H9 (cell line): ENCODE results near the gene TMCC3. TPM values are rescaled to one million over a fixed set of nuclear protein-coding genes. Genes with fewer than 3 reads are reported as not detected.

Experiments used
- DNase-seq: peaks from one replicate; pipeline ENCODE4 v3.0.0-alpha.2; 2017
- H2AFZ ChIP-seq: one replicate; pipeline ENCODE4 v1.6.1; 2013; ENCODE audit warnings: mild to moderate bottlenecking, low read length, control low read depth, moderate library complexity
- H2AK5ac ChIP-seq: 2 replicates; pipeline ENCODE4 v1.6.1; 2013; ENCODE audit warnings: low read length, control low read depth, mixed read lengths; ENCODE audit not compliant: insufficient read length
- H2BK120ac ChIP-seq: one replicate; pipeline ENCODE4 v1.6.1; 2013; ENCODE audit warnings: low read depth, mild to moderate bottlenecking, low read length, control low read depth, inconsistent platforms; ENCODE audit not compliant: poor library complexity, severe bottlenecking
- H2BK12ac ChIP-seq: 2 replicates; pipeline ENCODE4 v1.6.1; 2013; ENCODE audit warnings: low read length, control low read depth, mixed read lengths, low read depth; ENCODE audit not compliant: insufficient read length
- H2BK15ac ChIP-seq: 2 replicates; pipeline ENCODE4 v1.6.1; 2013; ENCODE audit warnings: low read depth, low read length, control low read depth
- H2BK20ac ChIP-seq: one replicate; pipeline ENCODE4 v1.6.1; 2013; ENCODE audit warnings: low read depth, mild to moderate bottlenecking, low read length, control low read depth, inconsistent platforms; ENCODE audit not compliant: poor library complexity, severe bottlenecking
- H2BK5ac ChIP-seq: 2 replicates; pipeline ENCODE4 v1.6.1; 2013; ENCODE audit warnings: low read length, control low read depth, mixed read lengths; ENCODE audit not compliant: insufficient read length
- H3K14ac ChIP-seq: 2 replicates; pipeline ENCODE4 v1.6.1; 2013; ENCODE audit warnings: low read length, control low read depth; ENCODE audit not compliant: insufficient read depth
- H3K18ac ChIP-seq: 2 replicates; pipeline ENCODE4 v1.6.1; 2013; ENCODE audit warnings: low read depth, mild to moderate bottlenecking, mixed read lengths, low read length, control low read depth; ENCODE audit not compliant: insufficient read length
- H3K23ac ChIP-seq: 2 replicates; pipeline ENCODE4 v1.6.1; 2013; ENCODE audit warnings: low read length, control low read depth, mixed read lengths, low read depth; ENCODE audit not compliant: insufficient read length
- H3K23me2 ChIP-seq: 2 replicates; pipeline ENCODE4 v1.6.1; 2013; ENCODE audit warnings: low read depth, mild to moderate bottlenecking, mixed read lengths, low read length, control low read depth; ENCODE audit not compliant: insufficient read length, poor library complexity, severe bottlenecking
- H3K27ac ChIP-seq: 2 replicates; pipeline ENCODE4 v1.5.1; 2013; ENCODE audit warnings: low read length, control low read depth, mixed read lengths, low read depth; ENCODE audit not compliant: insufficient read length
- H3K27me3 ChIP-seq: 2 replicates; pipeline ENCODE4 v1.6.1; 2013; ENCODE audit warnings: low read length, control low read depth, inconsistent platforms; ENCODE audit not compliant: insufficient read depth
- H3K4ac ChIP-seq: 2 replicates; pipeline ENCODE4 v1.6.1; 2013; ENCODE audit warnings: low read depth, mild to moderate bottlenecking, control low read depth, inconsistent platforms, low read length, moderate library complexity
- H3K4me1 ChIP-seq: 2 replicates; pipeline ENCODE4 v1.6.1; 2013; ENCODE audit warnings: low read length, control low read depth, inconsistent platforms; ENCODE audit not compliant: insufficient read depth
- H3K4me2 ChIP-seq: 2 replicates; pipeline ENCODE4 v1.6.1; 2013; ENCODE audit warnings: low read length, control low read depth, mixed read lengths; ENCODE audit not compliant: insufficient read length, insufficient read depth
- H3K56ac ChIP-seq: 2 replicates; pipeline ENCODE4 v1.6.1; 2013; ENCODE audit warnings: low read depth, mild to moderate bottlenecking, mixed read lengths, low read length, control low read depth; ENCODE audit not compliant: insufficient read length
- H3K79me1 ChIP-seq: 2 replicates; pipeline ENCODE4 v1.6.1; 2013; ENCODE audit warnings: low read depth, mild to moderate bottlenecking, moderate library complexity, low read length, control low read depth, inconsistent platforms; ENCODE audit not compliant: insufficient read depth, poor library complexity, severe bottlenecking
- H3K79me2 ChIP-seq: 2 replicates; pipeline ENCODE4 v1.6.1; 2013; ENCODE audit warnings: low read length, control low read depth, inconsistent platforms; ENCODE audit not compliant: insufficient read depth
- H3K9ac ChIP-seq: 2 replicates; pipeline ENCODE4 v1.6.1; 2013; ENCODE audit warnings: low read length, control low read depth, mixed read lengths; ENCODE audit not compliant: insufficient read length; ENCODE audit errors: extremely low read depth
- H3K9me3 ChIP-seq: one replicate; pipeline ENCODE4 v1.6.1; 2013; ENCODE audit warnings: low read depth, low read length, inconsistent platforms; ENCODE audit not compliant: control insufficient read depth
- H3T11ph ChIP-seq: one replicate; pipeline ENCODE4 v1.6.1; 2013; ENCODE audit warnings: mild to moderate bottlenecking, low read length, control low read depth, inconsistent platforms
- H4K20me1 ChIP-seq: one replicate; pipeline ENCODE4 v1.6.1; 2013; ENCODE audit not compliant: control insufficient read depth, insufficient read length, insufficient read depth
- H4K5ac ChIP-seq: 2 replicates; pipeline ENCODE4 v1.6.1; 2013; ENCODE audit warnings: low read depth, mild to moderate bottlenecking, mixed read lengths, low read length, control low read depth; ENCODE audit not compliant: insufficient read length
- H4K8ac ChIP-seq: replicated peaks from 2 replicates; pipeline ENCODE4 v1.6.1; 2013; ENCODE audit warnings: low read length, control low read depth, mixed read lengths, low read depth; ENCODE audit not compliant: insufficient read length
- H4K91ac ChIP-seq: 2 replicates; pipeline ENCODE4 v1.6.1; 2013; ENCODE audit warnings: low read depth, mild to moderate bottlenecking, moderate library complexity, mixed read lengths, low read length, control low read depth; ENCODE audit not compliant: insufficient read length
- H3K27ac Mint-ChIP-seq, 3 experiments: 2 replicates in 2 of 3; 3 replicates in 1 of 3; pipeline ENCODE4 v1.8.0; 2020 to 2021; ENCODE audit warnings: mixed read lengths in 3 of 3, mild to moderate bottlenecking in 1 of 3, moderate library complexity in 1 of 3
- H3K27me3 Mint-ChIP-seq: 2 replicates; pipeline ENCODE4 v1.8.0; 2021; ENCODE audit warnings: low read depth, mild to moderate bottlenecking, moderate library complexity, mixed read lengths
- H3K36me3 Mint-ChIP-seq, 3 experiments: 2 replicates in 2 of 3; 3 replicates in 1 of 3; pipeline ENCODE4 v1.8.0; 2020 to 2021; ENCODE audit warnings: low read depth in 3 of 3, mixed read lengths in 3 of 3; ENCODE audit not compliant: insufficient read depth in 1 of 3
- H3K4me1 Mint-ChIP-seq, 2 experiments: 2 replicates each; pipeline ENCODE4 v1.8.0; 2020; ENCODE audit warnings: mixed read lengths in 2 of 2
- H3K4me3 Mint-ChIP-seq, 2 experiments: 2 replicates in 1 of 2; 3 replicates in 1 of 2; pipeline ENCODE4 v1.8.0; 2020 to 2021; ENCODE audit warnings: mild to moderate bottlenecking in 2 of 2, mixed read lengths in 2 of 2, moderate library complexity in 1 of 2
- H3K9me3 Mint-ChIP-seq, 2 experiments: 2 replicates in 1 of 2; 3 replicates in 1 of 2; pipeline ENCODE4 v1.8.0; 2020; ENCODE audit warnings: mild to moderate bottlenecking in 2 of 2, mixed read lengths in 2 of 2, moderate library complexity in 1 of 2
- CTCF ChIP-seq: fragments of 200-600 bp; sonication (generic); conservative IDR thresholded peaks from 3 replicates; pipeline ENCODE4 v1.8.0; 2021; ENCODE audit warnings: antibody characterized with exemption, mild to moderate bottlenecking
- WGBS: extraction: QIAGEN DNeasy Blood & Tissue Kit; methylation state at CpG from one replicate; pipeline ENCODE4 v1.1.7; 2013; ENCODE audit warnings: missing lambda C conversion rate, low lambda C conversion rate, mixed read lengths; ENCODE audit not compliant: insufficient read length; ENCODE audit errors: extremely low coverage; 5-methylcytosine and 5-hydroxymethylcytosine counted together
- total RNA-seq: library from RNA; stranded (reverse); gene quantifications from 2 replicates; pipeline ENCODE4 v1.2.1, GENCODE V29; 2021

TMCC3 gene
- total RNA-seq, 1 experiment from 2014 or later, result 0.87 TPM

GRCh38 chr12:94689002-94689645 lies 38.8 kb upstream of the TMCC3 start:
- H3K18ac ChIP-seq, result no peak overlapping the region
- H4K91ac ChIP-seq, result no peak overlapping the region
- H3K9me3 Mint-ChIP-seq, result no peaks in the 10 kb centered on the region
- no peak overlapping the region for H3K56ac ChIP-seq
- H3K14ac ChIP-seq, result no peak overlapping the region
- H2BK15ac ChIP-seq, result no peak overlapping the region
- no peaks in the 10 kb centered on the region for H3K4me1 ChIP-seq
- no peak overlapping the region for H3T11ph ChIP-seq
- H2BK5ac ChIP-seq, result no peak overlapping the region
- H3K9ac ChIP-seq, result no peak overlapping the region
- H3K27ac Mint-ChIP-seq, result no peak overlapping the region
- no peak overlapping the region for H2BK120ac ChIP-seq
- no peak overlapping the region for H2AFZ ChIP-seq
- H3K4ac ChIP-seq, result no peak overlapping the region
- no peaks in the 10 kb centered on the region for H3K27me3 ChIP-seq
- H3K79me1 ChIP-seq, result no peaks in the 10 kb centered on the region
- H3K4me3 Mint-ChIP-seq, result no peak overlapping the region
- no peak for TF ChIP-seq CTCF
- H3K9me3 ChIP-seq, result no peaks in the 10 kb centered on the region
- WGBS, result no CpG with 5 or more reads among the region's 7 CpGs
- H3K4me1 Mint-ChIP-seq, result 0 out of 4 replicates have a peak, but pooled peaks cover 0 to 2% of the 10 kb centered on the region in 2 experiments
- no peak overlapping the region for H2BK12ac ChIP-seq
- H3K4me2 ChIP-seq, result no peak overlapping the region
- H3K36me3 Mint-ChIP-seq, result no peaks in the 10 kb centered on the region
- H3K79me2 ChIP-seq, result no peaks in the 10 kb centered on the region
- H3K27me3 Mint-ChIP-seq, result no peaks in the 10 kb centered on the region
- H4K20me1 ChIP-seq, result no peaks in the 10 kb centered on the region
- no peak for DNase-seq
- no peak overlapping the region for H2AK5ac ChIP-seq
- no peak overlapping the region for H4K5ac ChIP-seq
- H3K27ac ChIP-seq, result no peak overlapping the region
- no peak overlapping the region for H2BK20ac ChIP-seq
- H3K23ac ChIP-seq, result no peak overlapping the region
- no peak overlapping the region for H4K8ac ChIP-seq
- no peaks in the 10 kb centered on the region for H3K23me2 ChIP-seq
